RWPE1 (cell line): Measurements from ENCODE around the gene ST3GAL3.

Source experiments
- CTCF ChIA-PET: fragments of 350-600 bp; sonication (Branson Sonifier 250); formaldehyde crosslinking; extraction: SDS; loops from one replicate; lab custom pipeline; 2021; lab: Yijun Ruan, JAX
- POLR2A ChIA-PET: fragments of 400-600 bp; formaldehyde crosslinking; extraction: SDS; loops from one replicate; lab custom pipeline; 2020; ENCODE audit warnings: antibody characterized with exemption; ENCODE audit not compliant: low non-redundant PET; lab: Yijun Ruan, JAX
- DNase-seq: peaks from one replicate; pipeline ENCODE4 v3.0.0; 2012; ENCODE audit warnings: low spot score
- H3K27ac ChIP-seq: fragments of 450-650 bp; 2 replicates; pipeline ENCODE4 v1.5.1; 2017
- CTCF ChIP-seq: fragments of 450-650 bp; conservative IDR thresholded peaks from 2 replicates; pipeline ENCODE4 v1.5.1; 2017; ENCODE audit warnings: low read depth, mild to moderate bottlenecking

The ST3GAL3 gene

GRCh38 chr1:43938892-43939587, 231.7 kb downstream of the ST3GAL3 start:
- no peak for DNase-seq
- H3K27ac ChIP-seq = peak overlapping the region; percentile 96
- no peak for TF ChIP-seq CTCF
- CTCF ChIA-PET = interaction anchor here (0.9 to 1.1 kb wide), 2 partner anchors 30 to 176 kb away, joined by 3 read pairs; no protein-coding TSS in a partner anchor
- POLR2A ChIA-PET = interaction anchor here (0.6 to 1.1 kb wide), 2 partner anchors 10 to 53 kb away, joined by 3 read pairs; no protein-coding TSS in a partner anchor

GRCh38 chr1:43942411-43942810, 235.1 kb downstream of the ST3GAL3 start:
- no peak for DNase-seq
- no peak overlapping the region for H3K27ac ChIP-seq
- ChIA-PET CTCF (interaction anchor here (0.8 to 1.0 kb wide), 2 partner anchors 8 to 24 kb away, joined by 3 to 5 read pairs; no protein-coding TSS in a partner anchor), POLR2A (no interaction called here)
- no peak for TF ChIP-seq CTCF

GRCh38 chr1:43944860-43945259, 237.5 kb downstream of the ST3GAL3 start:
- ChIA-PET CTCF (interaction anchor here (3.7 kb wide), 1 partner anchor 10 kb away, joined by 20 read pairs; the partner anchor contains the start of gene ARTN), POLR2A (interaction anchor here (0.6 kb wide), 1 partner anchor 30 kb away, joined by 5 read pairs; the partner anchor contains the start of gene ATP6V0B)
- peak overlapping the region; percentile 31; the same call in 1 of the 2 replicates for H3K27ac ChIP-seq
- DNase-seq = no peak
- no peak for TF ChIP-seq CTCF

- no peak for DNase-seq
- POLR2A ChIA-PET = interaction anchor here (0.7 kb wide), 1 partner anchor 409 kb away, joined by 6 read pairs; no protein-coding TSS in a partner anchor
- no peak for TF ChIP-seq CTCF
- CTCF ChIA-PET = interaction anchor here (0.7 to 3.7 kb wide), 6 partner anchors 8 to 59 kb away, joined by 3 to 20 read pairs (median 4); partner anchors contain the start of gene ARTN
- peak overlapping the region; percentile 90 for H3K27ac ChIP-seq
Observed at GRCh38 chr1:43945674-43946235, 238.4 kb downstream of the ST3GAL3 start.

- peak within 1 kb of the TSS; percentile 90 for H3K27ac ChIP-seq
- peak; percentile 86 for TF ChIP-seq CTCF
- ChIA-PET CTCF (interaction anchor here (0.7 to 3.7 kb wide), 8 partner anchors 9 to 183 kb away, joined by 3 to 20 read pairs (median 3); partner anchors contain the start of gene ARTN), POLR2A (interaction anchor here (0.8 kb wide), 1 partner anchor 11 kb away, joined by 3 read pairs; no protein-coding TSS in a partner anchor)
- DNase-seq = peak; percentile 93
Observed at GRCh38 chr1:43946236-43947060, 239.1 kb downstream of the ST3GAL3 start, which contains the start of gene IPO13. Gene IPO13, plus strand, starts transcription at chr1:43946950. Its CDS starts 651 bp downstream, at chr1:43947601.
